HG03575 (cell line): ENCODE measurements around the gene PUDP.
"Not testable (repeated sequence)": the region's sequence is repeated elsewhere in the genome, so short reads cannot be mapped to it uniquely, and the experiment has no call there.

ENCODE experiments used
- ATAC-seq: cut with Tn5 transposase; IDR thresholded peaks from one replicate; pipeline ENCODE4 v1.9.1; 2021; ENCODE audit not compliant: unreplicated experiment, insufficient number of reproducible peaks, low FRiP score; ENCODE audit errors: extremely low read depth

PUDP gene

GRCh38 chrX:7115557-7115956 lies 32.4 kb downstream of the PUDP start:
- ATAC-seq, result peak; percentile 58

- no peak for ATAC-seq
Observed at GRCh38 chrX:7112071-7112470, 35.9 kb downstream of the PUDP start.

- ATAC-seq, result no peak
Observed at GRCh38 chrX:7111518-7111917, 36.4 kb downstream of the PUDP start.

GRCh38 chrX:7110821-7111276 lies 37.1 kb downstream of the PUDP start:
- ATAC-seq, result peak; percentile 32

- ATAC-seq, result peak; percentile 68
Observed at GRCh38 chrX:7109838-7110793, 37.8 kb downstream of the PUDP start.

GRCh38 chrX:7109049-7109531 lies 38.9 kb downstream of the PUDP start:
- no peak for ATAC-seq

GRCh38 chrX:7108030-7108429 lies 39.9 kb downstream of the PUDP start:
- ATAC-seq, result no peak

- ATAC-seq, result no peak
Observed at GRCh38 chrX:7106649-7107048, 41.3 kb downstream of the PUDP start.

- no peak for ATAC-seq
Observed at GRCh38 chrX:7102119-7102518, 45.8 kb downstream of the PUDP start.

GRCh38 chrX:7100022-7100421 lies 47.9 kb downstream of the PUDP start:
- no peak for ATAC-seq

GRCh38 chrX:7095657-7096056 lies 52.3 kb downstream of the PUDP start:
- ATAC-seq, result not testable (repeated sequence)

GRCh38 chrX:7093305-7093704 lies 54.6 kb downstream of the PUDP start:
- no peak for ATAC-seq

GRCh38 chrX:7092543-7092942 lies 55.4 kb downstream of the PUDP start:
- ATAC-seq, result no peak

GRCh38 chrX:7091923-7092322 lies 56.0 kb downstream of the PUDP start:
- ATAC-seq, result no peak

- no peak for ATAC-seq
Observed at GRCh38 chrX:7090641-7091040, 57.3 kb downstream of the PUDP start.

GRCh38 chrX:7088968-7089615 lies 58.9 kb downstream of the PUDP start:
- no peak for ATAC-seq

GRCh38 chrX:7086384-7086783 lies 61.6 kb downstream of the PUDP start:
- no peak for ATAC-seq

GRCh38 chrX:7085879-7086278 lies 62.1 kb downstream of the PUDP start:
- ATAC-seq, result no peak

- ATAC-seq, result no peak
Observed at GRCh38 chrX:7084841-7085240, 63.1 kb downstream of the PUDP start.
